ENCODE results near the gene CYP4A22. TPM values are rescaled to one million over a fixed set of nuclear protein-coding genes. Genes with fewer than 3 reads are reported as not detected.

CYP4A22 gene, protein sequence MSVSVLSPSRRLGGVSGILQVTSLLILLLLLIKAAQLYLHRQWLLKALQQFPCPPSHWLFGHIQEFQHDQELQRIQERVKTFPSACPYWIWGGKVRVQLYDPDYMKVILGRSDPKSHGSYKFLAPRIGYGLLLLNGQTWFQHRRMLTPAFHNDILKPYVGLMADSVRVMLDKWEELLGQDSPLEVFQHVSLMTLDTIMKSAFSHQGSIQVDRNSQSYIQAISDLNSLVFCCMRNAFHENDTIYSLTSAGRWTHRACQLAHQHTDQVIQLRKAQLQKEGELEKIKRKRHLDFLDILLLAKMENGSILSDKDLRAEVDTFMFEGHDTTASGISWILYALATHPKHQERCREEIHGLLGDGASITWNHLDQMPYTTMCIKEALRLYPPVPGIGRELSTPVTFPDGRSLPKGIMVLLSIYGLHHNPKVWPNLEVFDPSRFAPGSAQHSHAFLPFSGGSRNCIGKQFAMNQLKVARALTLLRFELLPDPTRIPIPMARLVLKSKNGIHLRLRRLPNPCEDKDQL
- not detected for total RNA-seq

DNA sequence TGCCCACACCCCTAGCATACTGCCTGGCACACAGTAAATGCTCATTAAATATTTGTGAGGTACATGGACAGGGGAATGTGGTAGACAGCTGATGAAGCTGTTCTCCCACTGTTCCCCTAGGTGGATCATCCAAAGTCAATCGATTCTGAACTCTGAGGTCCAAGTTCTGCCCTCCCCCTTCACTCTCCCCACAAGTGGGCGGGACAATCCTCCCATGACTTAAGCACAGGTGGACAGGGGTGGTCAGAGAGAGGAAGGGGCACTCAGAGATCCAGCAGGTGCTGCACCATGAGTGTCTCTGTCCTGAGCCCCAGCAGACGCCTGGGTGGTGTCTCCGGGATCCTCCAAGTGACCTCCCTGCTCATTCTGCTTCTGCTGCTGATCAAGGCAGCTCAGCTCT lies at the start of gene CYP4A22:
TSS of gene CYP4A22 (plus strand) at position 244 of the 400 bp plus-strand sequence. CDS start at position 289, 45 bp downstream.

DNA sequence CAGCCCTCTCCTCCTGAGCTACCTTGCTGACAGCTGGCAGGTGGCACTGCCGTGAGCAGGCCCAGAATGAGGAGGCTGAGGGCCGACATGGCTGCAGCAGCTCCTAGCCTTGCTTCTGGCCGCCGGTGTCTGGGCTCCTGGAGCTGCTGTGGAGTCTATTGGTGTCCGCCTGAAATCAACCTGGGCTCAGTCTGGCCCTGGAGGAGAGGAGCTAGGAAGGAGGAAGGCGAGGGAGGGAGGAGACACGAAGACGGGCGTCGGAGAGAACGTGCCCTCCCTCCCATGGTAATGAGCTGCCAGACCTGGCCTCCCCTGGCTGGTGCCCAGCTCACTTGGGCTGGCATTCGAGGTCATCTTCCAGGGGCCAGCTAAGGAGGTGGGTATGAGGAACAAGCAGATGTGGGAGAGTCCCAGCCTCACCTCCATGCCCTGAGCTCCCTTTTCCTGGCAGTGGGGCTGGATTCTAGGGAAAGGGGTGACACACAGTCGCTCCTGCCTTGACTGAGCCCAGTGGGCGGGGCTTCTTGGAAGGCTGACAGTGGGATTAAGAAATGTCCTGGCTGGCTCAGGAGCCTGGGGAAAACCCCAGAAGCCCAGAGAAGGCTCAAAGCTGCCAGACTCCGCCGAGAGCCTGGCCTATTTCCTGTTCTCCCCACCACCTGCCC lies 52.7 kb downstream of the CYP4A22 start, which contains the start of gene PDZK1IP1:
TSS of gene PDZK1IP1 (minus strand) at position 193 of the 665 bp plus-strand sequence. CDS start at position 89, 104 bp downstream.

Other genes starting within 250 kb of the CYP4A22 start
- gene CYP4A11, start 196.0 kb upstream of the CYP4A22 start, total RNA-seq, result 0.31 TPM
- 24.1 TPM for gene CYP4X1, start 113.8 kb upstream of the CYP4A22 start, total RNA-seq
- 0.63 TPM for gene CYP4Z1, start 70.2 kb upstream of the CYP4A22 start, total RNA-seq
- not detected for gene PDZK1IP1, start 52.6 kb downstream of the CYP4A22 start, total RNA-seq
- 0.94 TPM for gene TAL1, start 94.8 kb downstream of the CYP4A22 start, total RNA-seq
- gene STIL, start 176.7 kb downstream of the CYP4A22 start, total RNA-seq, result 10.0 TPM
- gene CMPK1, start 196.3 kb downstream of the CYP4A22 start, total RNA-seq, result 99.5 TPM